GM21367 (cell line): ENCODE data around the gene KEL.

Experiments used
- ATAC-seq: cut with Tn5 transposase; IDR thresholded peaks from one replicate; pipeline ENCODE4 v1.9.1; 2021; ENCODE audit not compliant: unreplicated experiment

Gene KEL

DNA sequence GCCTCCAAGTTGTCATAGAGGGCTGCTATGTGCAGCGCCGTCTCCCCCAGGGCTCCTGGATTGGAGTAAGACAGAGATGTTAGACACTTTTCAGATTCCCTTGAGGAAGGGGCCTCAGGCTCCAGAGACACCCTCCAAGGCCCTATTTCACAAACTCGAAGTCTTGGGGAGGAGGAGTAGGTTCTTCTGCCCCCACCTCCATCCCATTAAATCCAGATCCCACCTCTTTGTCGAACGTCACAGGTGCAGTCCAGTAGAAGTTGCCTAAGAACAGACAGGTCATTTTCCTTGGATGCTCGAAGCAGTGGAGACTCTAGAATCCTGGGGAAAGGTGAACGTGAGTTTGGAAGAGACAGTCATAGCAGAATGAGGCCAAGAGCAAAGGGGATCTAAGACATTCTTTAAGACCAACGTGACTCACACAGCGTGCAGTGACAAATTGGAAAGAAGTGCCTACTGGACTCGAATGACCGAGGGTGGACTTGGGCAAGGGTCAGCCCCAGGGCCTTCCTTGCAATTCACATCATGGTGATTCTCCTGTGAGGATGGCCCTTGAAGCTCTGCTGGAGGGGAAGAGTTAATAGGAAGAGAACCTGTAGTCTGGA lies 31.9 kb downstream of the KEL start:
- ATAC-seq, result no peak

DNA sequence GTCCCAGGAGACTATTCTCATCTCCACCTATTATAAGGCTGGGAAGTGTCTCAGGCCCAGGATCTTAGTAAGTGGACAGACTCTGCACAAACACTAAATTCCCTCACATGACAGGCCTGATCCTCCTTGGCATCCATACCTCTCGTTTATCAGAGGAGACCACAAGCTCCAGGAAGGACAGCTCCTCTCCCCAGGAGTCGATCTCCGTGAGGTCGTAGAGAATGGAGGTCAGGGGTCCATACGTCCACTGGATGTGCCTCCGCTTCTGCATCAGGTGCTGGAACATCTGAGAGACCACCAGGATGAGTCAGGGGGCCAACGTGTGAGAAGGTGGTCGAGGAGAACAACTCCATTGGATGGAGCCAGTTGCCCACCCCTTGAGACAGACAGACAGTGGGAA lies 34.2 kb downstream of the KEL start:
- no peak for ATAC-seq

DNA sequence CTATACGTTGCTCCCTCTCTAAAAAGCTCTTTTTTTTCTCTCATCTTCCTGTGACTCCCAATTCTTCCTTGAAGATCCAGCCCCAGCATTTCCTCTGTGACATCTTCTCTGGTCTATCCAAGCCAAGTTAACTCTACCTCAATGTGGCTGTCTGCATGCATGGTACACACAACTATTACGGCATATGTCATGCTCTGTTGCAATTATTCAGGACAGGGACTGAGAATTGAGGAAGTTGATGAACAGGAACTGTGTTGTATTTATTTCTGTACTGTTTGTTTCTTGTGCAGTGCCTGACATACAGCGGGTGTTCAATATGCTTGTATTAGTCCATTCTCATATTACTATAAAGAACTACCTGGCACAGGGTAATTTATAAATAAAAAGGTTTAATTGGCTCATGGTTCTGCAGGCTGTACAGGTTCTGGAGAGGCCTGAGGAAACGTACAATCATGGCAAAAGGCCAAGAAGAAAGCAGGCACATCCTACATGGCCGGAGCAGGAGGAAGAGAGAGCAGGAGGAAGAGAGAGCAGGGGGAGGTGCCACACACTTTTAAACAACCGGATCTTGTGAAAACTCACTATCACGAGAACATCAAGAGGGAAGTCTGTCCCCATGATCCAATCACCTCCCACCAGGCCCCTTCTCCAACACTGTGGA lies 34.9 kb downstream of the KEL start:
- ATAC-seq, result no peak

- no peak for ATAC-seq
Observed at GRCh38 chr7:142925413-142925812, 36.8 kb downstream of the KEL start.

- no peak for ATAC-seq
Observed at GRCh38 chr7:142923391-142923790, 38.8 kb downstream of the KEL start.

GRCh38 chr7:142919656-142920055 lies 42.5 kb downstream of the KEL start:
- ATAC-seq, result no peak

DNA sequence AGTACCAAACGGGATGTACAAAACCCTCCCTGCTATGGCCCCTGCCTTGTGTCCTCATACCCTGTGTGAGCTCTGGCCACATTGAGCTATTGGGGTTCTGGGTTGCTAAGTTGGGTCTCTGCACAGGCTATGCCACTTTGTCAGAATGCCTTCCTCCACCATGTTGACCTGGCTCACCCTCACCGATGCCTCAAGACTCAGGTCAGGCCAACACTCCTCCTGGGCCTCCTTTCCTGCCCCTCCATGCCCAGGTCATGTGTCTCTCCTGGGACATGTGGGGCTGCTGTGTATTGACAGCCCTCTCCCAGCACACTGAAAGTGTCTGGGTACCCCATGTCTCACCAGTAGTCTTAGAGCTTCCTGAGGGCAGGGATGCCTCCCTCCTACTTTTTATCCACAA lies 43.3 kb downstream of the KEL start:
- no peak for ATAC-seq

DNA sequence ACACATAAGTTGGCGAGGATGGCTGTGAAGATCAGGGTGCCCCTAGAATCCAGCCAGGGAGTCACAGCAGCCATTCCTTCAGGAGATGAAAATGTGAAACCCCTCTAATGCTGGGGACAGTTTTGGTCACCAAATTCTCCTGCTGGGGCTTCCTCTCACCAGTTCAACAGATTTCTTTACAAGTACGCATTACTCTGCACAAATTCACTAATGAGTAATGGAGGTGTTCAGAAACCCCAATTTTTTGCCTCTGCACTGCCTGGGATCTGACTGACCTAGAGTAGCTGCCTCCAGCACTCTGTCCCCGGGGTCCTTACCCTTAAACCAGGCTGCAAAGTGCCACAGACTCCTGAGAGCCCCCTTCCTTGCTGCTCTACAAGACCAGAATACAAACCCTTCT lies 44.7 kb downstream of the KEL start:
- no peak for ATAC-seq

GRCh38 chr7:142916508-142916907 lies 45.7 kb downstream of the KEL start:
- no peak for ATAC-seq

GRCh38 chr7:142915315-142915714 lies 46.8 kb downstream of the KEL start:
- no peak for ATAC-seq

DNA sequence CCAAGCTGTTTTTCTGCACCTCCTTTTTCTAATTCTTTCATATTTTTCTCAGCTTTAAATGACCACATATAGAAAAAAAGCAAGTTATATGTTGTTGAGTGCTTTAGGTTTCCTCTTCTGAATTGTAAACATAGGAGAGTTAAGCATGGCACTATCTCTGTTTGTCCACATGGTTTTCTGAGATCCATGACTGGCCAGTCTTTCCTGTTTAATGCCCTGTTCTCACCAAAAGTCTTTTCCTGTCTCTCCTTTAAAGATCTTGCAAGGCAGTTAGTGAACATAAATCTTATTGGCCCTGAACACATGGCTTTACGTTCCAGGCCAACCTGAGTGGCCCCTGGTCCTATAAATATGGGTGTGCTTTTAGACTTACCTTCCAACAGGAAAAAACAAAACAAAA lies 48.0 kb downstream of the KEL start:
- no peak for ATAC-seq

DNA sequence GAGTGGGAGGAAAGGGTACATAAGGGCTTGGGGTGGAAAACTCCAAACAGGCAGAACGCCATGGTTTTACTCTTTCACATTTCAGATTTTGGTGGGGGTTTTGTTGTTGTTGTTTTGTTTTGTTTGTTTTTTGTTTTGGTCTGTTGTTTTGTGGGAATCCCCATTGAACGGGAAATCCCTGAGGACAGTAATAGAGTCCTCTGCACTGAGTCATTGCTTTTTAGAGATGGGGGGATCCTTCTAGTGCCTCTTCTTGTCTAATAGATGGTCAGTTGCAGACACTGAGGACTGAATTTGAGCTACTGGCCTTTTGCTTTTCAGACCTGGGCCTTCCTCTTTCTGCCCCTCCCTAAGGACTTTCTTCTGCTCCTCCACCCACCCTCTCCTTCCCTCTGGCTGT lies 48.6 kb downstream of the KEL start:
- no peak for ATAC-seq

DNA sequence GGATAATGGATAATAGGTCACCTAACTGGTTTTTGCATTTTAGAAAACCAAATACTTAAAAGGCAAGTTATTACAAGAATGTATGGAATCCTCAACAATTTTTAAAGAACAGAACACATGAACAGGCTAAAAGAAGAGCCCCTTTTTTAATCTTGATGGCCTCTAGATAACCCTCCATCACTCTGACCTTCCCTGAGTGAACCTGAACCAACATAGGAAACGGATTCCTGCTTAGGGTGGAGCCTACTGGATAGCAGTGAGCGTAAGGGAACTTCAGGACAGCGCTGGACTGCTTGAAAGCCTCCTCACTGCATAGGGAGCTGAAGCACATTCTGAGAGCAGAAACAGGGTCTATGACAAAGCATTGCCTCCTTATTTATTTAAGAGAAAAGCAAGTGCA lies 49.1 kb downstream of the KEL start:
- ATAC-seq, result no peak

GRCh38 chr7:142910481-142910880 lies 51.7 kb downstream of the KEL start:
- ATAC-seq, result no peak

DNA sequence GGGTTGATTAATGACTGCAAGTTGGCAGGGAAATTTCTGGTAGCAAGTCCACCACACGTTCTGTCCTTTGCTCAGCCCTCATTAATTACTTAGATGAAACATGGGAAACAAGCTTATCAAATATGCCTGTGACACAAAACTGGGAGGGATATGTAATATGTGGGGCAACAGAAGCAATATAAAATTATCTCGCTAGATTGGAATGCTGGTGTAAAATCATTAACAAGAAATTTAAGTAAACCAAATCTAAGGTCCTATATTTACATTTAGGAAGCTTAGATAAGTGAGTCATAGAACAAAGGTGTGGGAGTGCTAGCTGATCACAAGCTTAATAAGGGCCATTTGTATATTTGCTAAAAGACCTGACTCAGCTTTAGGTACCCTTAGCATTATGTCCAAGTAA lies 52.1 kb downstream of the KEL start:
- no peak for ATAC-seq

- no peak for ATAC-seq
Observed at GRCh38 chr7:142908921-142909890, 53.0 kb downstream of the KEL start.

DNA sequence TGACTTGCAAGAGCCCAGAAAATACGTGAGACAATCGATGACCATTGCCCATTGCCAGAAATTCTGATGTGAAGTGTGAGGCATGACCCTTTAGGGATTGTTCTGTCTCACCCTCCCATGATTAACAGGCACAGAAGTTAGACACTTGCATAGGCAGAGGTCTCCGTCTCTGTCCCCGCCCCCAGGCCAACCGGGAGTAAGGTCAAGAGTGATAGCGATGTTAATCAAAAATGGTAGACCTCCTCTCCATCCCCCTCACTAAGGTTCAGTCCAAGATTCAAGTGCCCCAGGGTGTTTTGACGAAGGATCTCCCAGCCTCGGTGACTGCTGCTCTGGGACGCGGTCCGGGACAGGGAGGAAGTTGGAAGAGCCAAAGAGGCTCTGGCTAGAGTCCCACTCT lies 53.9 kb downstream of the KEL start:
- ATAC-seq, result no peak

DNA sequence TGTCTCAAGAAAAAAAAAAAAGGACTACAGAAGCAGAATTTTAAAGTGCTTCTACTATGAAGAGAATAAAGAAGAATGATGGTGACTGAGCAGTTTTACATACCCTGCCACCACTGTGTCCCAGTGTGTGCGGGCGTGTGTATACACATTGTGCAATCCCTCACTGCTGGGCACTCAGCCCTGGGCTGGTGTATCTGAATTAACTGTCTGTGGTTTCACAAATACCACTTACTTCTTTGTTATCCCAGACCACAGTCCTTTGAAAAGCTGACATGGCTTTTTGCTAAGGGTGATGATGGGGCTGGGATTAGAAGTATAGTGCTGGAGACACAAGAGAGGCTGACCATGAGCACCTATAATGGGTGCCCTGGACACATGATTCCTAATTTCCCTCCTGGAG lies 55.5 kb downstream of the KEL start:
- no peak for ATAC-seq

GRCh38 chr7:142905759-142906158 lies 56.4 kb downstream of the KEL start:
- ATAC-seq, result no peak

DNA sequence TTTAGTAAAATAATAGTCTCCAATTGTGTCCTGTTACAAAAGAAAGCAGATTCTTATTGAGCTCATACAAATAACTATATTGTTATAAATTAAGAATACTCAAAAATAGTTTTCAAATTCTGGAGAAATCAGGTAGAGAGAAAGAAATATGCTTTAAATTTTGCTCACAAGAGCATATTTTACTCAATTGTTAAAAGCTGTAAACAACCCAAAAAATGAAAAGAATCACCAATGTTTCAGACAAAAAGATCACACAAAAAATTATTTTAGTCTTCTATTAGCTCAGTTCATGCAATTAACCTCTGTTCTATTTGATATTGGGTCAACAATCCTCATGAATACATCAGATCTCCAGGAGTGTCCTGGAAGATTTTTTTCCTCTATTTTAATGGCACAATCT lies 58.0 kb downstream of the KEL start:
- no peak for ATAC-seq

DNA sequence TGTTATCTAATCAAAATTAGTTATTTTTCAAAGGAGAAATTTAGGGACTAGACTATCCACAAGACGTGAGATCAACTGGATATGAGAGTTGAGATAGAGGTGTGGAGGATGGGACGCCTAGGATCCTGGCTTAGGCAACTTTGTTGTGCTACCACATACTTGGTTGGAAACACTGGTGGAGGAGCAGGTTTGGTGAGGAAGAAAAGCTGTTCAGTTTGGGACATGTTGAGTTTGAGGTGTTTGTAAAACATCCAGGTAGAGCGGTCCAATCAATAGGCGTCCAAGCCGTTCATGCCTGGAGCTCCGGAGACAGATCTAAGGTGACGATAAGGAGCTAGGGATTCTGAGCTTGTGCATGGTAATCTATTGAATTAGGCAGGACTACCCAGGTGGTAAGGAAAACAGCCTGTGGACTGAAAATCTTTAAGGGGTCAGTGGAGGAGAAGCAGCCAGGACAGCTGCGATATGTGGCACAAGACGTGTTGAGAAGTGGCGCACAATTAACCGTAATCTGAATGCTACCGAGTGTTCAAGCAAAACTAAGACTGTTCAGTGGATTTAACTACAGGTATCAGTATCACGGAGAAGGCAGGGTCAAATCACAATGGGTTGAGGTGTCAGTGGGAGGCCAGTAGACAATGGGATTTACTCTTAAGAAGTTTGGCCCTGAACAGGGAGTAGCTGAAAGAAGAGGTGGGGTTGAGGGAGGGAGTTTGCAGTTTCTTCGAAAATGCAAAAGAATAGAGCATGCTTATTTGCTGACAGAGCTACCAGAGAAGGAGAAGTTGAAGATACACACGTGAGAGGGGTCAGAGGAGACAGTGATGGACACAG lies 60.5 kb downstream of the KEL start:
- no peak for ATAC-seq
